HG03520 (cell line): ENCODE data around the gene CHAF1A.

ENCODE experiments used
- ATAC-seq: cut with Tn5 transposase; IDR thresholded peaks from one replicate; pipeline ENCODE4 v1.9.1; 2021; ENCODE audit warnings: mild to moderate bottlenecking, moderate library complexity; ENCODE audit not compliant: unreplicated experiment

Gene CHAF1A

GRCh38 chr19:4454747-4455718, 52.6 kb downstream of the CHAF1A start:
- ATAC-seq = no peak

DNA sequence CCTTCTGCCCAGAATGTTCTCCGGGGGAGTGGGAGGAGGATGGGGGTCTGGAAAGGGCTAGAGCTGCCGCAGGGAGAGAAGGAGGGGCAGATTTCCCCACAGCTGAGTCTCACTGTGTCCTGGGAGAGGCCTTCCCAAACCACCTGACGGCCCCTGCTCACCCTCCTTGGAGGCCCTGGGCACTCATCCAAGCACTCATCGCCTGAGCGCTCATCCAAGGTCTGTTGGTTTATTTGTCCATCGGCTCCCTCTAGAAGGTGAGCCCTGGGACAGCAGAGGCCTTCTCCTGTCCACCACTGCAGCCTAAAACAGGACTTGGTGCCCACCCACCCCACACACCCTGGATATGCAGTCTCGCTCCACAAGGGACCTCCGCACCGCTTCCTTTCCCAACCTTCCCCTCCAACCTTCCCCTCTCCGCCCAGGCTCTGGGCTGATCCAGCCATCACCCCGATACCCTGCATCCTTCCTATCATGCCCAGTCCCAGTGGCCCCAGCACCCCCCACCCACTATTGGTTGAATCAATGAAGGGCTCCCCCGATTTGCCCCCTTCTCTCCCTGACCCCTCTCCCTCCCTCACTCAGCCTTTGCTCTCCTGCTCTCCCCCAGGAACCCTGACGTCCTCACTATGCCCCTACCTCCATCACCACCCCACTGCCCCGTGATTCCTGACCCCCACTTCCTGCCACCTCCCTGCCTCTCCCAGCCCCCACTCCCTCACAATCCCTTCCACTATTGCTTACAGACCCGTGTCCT, 53.5 kb downstream of the CHAF1A start:
- ATAC-seq = no peak

GRCh38 chr19:4456476-4456842, 54.0 kb downstream of the CHAF1A start:
- ATAC-seq = no peak

DNA sequence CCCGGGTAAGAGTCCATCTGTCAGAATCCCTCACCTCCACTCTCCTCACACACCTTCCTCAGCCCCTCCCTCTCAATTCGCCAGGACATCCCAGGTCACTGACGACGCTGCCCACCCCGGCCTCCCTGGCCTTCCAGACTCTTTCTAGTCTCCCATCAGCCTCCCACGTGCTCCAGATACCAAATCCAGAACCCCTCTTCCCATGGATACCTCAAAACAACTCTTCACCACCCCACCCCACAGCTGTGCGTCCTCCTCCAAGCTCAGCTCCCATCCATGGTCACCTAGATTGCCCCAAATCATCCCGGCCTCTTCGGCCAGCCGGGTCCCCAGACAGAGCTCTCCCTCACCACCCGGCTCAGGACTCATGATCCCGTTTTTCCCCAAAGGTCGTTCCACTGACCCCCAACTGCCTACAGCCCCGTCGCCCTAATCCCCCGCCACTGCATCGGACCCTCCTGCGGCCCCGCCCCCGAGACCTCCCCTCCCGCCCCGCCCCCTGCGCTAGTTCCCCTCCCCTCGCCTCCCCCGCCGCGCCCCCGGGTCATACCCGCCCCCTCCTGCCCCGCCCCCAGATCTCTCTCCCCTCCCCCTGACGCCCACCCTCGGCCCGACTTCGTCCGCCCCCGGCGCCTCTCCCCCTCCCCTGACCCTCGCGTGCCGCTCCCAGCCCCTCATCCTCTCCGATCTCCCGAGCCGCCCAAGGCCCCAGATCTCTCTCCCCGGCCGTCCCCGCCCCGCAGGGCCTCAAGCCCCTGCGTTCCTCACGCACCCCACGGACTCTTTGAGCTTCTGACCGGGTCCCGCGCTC, 54.6 kb downstream of the CHAF1A start:
- ATAC-seq = no peak

DNA sequence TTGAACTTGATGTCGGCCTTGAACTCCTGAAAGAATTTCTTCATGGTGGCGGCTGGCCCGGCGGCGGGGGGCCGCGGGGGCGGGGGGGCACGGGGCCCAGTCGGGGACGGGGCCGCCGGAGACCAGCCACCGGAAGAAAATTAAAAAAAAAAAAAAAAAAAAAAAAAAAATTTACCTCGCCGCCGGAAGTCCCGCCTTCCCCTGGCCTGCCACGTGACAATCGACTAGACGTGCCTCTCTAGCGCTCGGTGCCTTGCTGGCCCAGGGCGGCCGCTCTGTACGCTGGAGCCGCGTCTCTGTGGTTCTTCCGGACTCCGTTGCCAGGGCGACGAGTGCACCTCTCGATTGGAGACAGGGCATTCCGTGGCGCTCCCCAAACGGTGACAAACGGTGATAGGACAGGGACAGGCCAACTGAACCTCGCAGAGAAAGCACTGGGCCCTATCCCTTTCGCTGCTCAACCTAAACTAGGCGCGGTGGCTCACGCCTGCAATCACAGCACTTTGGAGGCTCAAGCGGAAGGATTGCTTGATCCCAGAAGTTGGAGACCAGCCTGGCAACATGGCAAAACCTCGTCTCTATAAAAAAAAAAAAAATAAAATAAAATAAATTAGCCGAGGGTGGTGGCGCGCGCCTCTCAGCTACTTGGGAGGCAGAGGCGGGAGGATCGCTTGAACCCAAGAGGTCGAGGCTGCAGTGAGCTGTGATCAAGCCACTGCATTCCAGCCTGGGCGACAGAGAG, 55.4 kb downstream of the CHAF1A start, which contains the start of gene UBXN6:
UBXN6 (minus strand) TSS at position 141 of the 742 bp plus-strand sequence; CDS start at position 44, 97 bp downstream.
- peak; percentile 83 for ATAC-seq

DNA sequence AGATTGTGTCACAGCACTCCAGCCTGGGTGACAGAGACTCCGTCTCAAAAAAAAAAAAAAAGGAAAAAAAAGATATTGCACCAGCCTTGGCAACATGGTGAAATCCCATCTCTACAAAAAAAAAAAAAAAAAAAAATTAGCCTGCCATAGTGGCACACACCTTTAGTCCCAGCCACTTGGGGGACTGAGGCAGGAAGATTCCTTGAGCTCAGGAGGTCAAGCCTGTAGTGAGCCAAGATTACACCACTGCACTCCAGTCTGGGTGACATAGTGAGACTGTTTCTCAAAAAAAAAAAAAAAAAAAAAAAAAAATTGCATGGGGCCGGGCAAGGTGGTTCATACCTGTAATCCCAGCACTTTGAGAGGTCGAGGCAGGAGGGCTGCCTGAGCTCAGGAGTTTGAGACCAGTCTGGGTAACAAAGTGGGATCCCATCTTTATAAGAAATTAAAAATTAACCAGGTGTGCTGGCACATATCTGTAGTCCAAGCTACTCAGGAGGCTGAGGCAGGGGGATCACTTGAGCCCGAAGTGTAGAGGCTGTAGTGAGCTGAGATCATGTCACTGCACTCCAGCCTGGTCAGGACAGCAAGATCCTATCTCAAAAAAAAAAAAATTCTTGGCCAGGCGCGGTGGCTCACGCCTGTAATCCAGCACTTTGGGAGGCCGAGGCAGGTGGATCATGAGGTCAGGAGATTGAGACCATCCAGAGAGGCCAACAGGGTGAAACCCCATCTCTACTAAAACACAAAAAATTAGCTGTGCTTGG, 62.6 kb downstream of the CHAF1A start:
- ATAC-seq = no peak

DNA sequence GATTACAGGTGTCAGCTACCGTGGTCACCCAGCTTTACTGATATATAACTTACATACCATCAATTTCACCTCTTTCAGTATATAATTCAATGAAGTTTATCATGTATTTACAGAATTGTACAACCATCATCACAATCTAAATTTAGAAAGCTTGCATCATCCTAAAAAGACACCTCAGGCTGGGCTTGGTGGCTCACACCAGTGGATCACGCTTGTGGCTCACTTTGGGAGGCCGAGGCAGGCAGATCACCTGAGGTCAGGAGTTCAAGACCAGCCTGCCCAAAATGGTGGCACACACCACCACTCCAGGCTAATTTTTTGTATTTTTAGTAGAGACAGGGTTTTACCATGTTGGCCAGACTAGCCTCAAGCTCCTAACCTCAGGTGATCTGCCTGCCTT, 65.4 kb downstream of the CHAF1A start:
- no peak for ATAC-seq

GRCh38 chr19:4471403-4472173, 69.1 kb downstream of the CHAF1A start:
- peak; percentile 72 for ATAC-seq

DNA sequence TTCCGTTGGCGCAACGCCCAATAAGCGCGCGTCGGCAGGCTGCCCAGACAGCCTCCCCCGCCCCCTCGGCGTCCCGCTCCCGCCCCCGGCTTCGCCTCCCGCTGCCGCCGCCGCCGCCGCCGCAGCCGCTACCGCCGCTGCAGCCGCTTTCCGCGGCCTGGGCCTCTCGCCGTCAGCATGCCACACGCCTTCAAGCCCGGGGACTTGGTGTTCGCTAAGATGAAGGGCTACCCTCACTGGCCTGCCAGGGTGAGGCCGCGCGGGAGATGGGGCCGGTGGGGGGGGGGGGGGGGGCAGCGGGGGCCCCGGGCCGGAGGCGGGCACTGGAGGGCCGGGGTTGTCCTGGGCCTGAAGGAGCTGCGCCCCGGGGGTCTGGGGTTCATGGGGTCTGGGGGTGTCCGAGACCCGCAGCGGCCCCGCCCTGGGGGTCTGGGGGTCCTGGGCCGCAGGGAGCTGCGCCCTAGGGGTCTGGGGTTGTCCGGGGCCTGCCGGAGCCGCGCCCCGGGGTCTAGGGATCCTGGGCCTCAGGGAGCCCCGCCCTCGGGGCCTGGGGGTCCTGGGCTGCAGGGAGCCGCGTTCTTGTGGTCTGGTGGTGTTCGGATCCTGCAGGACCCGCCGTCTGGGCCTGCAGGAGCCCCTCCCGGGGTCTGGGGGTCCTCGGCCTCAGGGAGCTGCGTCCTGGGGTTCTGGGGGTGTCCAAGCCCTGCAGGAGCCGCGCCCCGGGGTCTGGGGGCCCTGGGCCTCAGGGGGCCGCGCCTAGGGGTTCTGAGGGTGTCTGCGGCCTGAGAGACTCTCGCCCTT, 69.9 kb downstream of the CHAF1A start, which contains the start of gene HDGFL2:
HDGFL2 (plus strand) TSS at position 124 of the 801 bp plus-strand sequence; CDS start at position 178, 54 bp downstream.
- ATAC-seq = no peak

- ATAC-seq = no peak
Observed at GRCh38 chr19:4473011-4473762, 70.7 kb downstream of the CHAF1A start.

- no peak for ATAC-seq
Observed at GRCh38 chr19:4473763-4474513, 71.5 kb downstream of the CHAF1A start.

DNA sequence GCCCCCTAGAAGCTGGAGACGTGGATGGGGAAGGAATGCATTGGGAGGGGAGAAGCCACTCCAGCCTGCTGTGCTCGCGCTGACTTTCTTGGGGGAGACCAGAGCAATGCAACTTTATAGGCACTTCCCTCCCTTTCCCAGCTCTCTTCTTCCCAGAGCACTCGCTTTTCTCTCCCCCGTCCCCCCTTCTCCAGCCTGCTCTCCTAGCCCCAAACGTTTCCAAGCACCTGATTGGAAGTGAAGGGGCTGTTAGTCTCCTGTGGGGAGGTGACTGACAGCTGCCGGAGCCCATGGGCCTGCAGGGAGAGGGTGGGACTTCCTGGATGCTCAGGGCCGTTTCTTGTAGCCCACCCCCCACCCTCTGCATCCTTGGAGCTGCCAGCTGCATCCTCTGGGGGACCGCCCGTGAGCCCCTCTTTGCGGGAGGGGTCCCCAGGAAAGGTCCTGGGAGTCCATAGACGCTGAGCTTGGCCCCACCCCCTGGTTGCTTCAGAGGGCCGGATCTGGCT, 72.1 kb downstream of the CHAF1A start:
- no peak for ATAC-seq

DNA sequence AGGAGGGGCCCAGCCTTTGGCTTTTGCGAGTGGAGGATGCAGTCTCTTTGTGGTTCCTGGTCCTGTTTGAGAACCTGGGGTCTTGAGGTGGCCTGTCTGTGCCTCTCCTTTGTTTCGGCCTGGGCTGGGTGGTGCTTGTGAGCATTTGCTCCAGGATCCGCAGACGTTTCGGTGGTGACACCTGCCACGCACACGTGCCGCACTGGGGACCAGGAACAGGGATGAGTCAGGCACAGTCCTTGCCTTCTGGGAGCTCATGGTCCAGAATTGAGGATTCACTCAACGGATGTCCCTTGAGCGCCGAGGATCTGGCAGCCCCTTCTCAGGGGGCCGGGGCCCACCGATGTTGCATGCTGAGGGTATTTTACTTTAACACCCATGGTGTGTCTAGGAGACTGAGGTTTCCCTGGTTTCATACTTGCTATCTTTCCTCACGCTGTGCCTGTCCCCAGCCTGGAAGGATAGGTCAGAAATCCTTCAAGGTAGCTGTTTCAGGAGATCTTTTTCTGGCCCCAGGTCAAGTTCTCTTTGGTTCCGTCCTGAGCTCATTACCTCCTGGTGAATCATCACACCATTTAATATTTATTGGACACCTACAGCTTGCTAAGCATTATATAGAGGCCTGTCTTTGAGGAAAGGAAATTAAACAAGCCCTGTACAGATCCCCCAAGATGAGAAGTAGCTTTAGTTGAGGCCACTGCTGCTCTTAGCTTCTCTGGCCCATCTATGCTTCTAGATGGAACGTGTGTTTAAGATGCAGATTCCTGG, 74.8 kb downstream of the CHAF1A start:
- no peak for ATAC-seq

DNA sequence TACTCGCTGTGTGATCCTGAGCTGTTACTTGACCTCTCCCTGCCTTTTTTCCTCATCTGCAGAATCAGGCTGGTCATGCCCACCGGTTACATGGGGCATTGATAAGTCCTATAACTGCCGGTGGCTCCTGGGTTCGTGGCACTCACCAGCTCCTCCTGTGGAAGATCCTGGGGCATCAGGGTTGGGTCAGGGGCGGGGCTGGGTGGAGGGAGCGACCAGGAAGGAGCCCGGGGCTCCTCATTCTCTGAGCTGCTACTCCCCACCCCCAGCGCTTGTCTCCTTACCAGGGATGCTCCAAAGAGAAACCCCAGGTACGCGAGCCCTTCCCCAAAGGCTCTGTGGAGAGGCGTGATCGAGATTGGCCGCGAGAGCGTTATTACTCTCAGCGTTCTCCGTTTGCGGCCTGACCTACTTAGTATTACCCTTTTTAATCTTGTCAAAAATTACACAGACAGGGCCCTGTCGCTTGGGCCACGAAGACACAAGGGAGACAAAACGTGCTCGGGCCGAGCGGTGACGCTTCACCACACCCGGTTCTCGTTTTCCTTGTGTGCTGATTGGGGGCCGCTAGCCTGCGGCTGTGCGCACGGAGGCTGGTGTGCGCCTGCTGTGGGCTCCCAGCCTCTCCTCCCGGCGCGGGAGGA, 80.4 kb downstream of the CHAF1A start:
- no peak for ATAC-seq

DNA sequence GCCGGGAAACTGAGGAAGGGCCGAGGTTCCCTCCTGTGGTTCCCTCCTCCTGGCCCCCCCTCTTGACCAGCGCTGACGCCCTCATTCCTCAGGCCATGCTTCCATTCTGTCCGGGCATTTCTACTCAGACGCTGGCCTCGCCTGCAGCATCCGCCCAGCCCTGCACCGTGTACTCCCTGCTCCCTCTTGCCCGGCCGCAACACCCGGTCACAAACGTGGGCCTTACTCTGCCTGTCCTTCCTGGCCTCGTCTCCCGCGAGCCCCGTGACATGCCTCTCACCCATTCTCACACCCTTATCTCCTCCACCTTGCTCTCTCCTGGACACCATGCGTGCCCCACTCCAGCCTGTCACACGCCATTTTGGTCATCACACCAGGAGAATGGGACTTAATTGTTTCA, 80.9 kb downstream of the CHAF1A start:
- ATAC-seq = no peak
